ENCODE measurements around the gene DGKD. TPM values are rescaled to one million over a fixed set of nuclear protein-coding genes. Genes with fewer than 3 reads are reported as not detected.

DGKD gene
- total RNA-seq, 4 donors from 2014 or later = 7.0 to 55.4 (median 10.9) TPM

DNA sequence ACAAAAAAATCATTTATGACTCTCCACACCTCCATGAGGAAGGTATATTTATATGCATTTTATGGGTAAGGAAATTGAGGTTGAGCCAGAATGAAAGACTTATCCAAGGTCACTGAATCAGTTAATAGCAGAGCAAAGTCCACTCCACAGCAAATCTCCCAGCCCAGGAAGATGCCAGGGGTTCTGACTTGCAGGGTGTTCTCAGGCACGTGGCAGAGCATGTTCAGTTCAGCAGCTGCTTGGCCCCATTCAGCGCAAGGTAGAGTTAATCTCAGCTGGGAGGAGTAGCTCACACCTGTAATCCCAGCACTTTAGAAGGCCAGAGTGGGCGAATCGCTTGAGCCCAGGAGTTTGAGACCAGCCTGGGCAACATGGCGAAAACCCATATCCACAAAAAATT lies 17.8 kb upstream of the DGKD start:
- WGBS = 86% methylated on average over 5 of the region's 5 CpGs

GRCh38 chr2:233338046-233338445 lies 16.2 kb upstream of the DGKD start:
- Histone ChIP-seq H3K4me3 (no peak overlapping the region), H3K9me3 (no peaks in the 10 kb centered on the region), H3K27ac (no peak overlapping the region), H3K4me1 (no peaks in the 10 kb centered on the region), H3K27me3 (peaks cover 4% of the 10 kb centered on the region), H3K36me3 (no peaks in the 10 kb centered on the region)
- WGBS = 89% methylated on average over 5 of the region's 5 CpGs
- TF ChIP-seq POLR2AphosphoS5 (IDR thresholded peaks at IDR 0.05) = no peak
- no peak for TF ChIP-seq POLR2A (IDR thresholded peaks at IDR 0.05)
- TF ChIP-seq, protein P1, sequence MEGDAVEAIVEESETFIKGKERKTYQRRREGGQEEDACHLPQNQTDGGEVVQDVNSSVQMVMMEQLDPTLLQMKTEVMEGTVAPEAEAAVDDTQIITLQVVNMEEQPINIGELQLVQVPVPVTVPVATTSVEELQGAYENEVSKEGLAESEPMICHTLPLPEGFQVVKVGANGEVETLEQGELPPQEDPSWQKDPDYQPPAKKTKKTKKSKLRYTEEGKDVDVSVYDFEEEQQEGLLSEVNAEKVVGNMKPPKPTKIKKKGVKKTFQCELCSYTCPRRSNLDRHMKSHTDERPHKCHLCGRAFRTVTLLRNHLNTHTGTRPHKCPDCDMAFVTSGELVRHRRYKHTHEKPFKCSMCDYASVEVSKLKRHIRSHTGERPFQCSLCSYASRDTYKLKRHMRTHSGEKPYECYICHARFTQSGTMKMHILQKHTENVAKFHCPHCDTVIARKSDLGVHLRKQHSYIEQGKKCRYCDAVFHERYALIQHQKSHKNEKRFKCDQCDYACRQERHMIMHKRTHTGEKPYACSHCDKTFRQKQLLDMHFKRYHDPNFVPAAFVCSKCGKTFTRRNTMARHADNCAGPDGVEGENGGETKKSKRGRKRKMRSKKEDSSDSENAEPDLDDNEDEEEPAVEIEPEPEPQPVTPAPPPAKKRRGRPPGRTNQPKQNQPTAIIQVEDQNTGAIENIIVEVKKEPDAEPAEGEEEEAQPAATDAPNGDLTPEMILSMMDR (IDR thresholded peaks at IDR 0.05) = no peak
- TF ChIP-seq EP300 (IDR thresholded peaks at IDR 0.05) = no peak
- DNase-seq (ENCODE audit: low spot score in 2 of 2) = no peak

More for the DNA sequence above, 17.8 kb upstream of the DGKD start:
- Histone ChIP-seq H3K27ac (no peak overlapping the region), H3K9me3 (no peaks in the 10 kb centered on the region), H3K36me3 (no peaks in the 10 kb centered on the region), H3K4me3 (no peak overlapping the region), H3K27me3 (peaks cover 4% of the 10 kb centered on the region), H3K4me1 (no peaks in the 10 kb centered on the region)
- TF ChIP-seq POLR2AphosphoS5 (IDR thresholded peaks at IDR 0.05) (no peak), EP300 (IDR thresholded peaks at IDR 0.05) (no peak)
- TF ChIP-seq, protein P1 (IDR thresholded peaks at IDR 0.05) = no peak
- no peak for DNase-seq (ENCODE audit: low spot score in 2 of 2)

DNA sequence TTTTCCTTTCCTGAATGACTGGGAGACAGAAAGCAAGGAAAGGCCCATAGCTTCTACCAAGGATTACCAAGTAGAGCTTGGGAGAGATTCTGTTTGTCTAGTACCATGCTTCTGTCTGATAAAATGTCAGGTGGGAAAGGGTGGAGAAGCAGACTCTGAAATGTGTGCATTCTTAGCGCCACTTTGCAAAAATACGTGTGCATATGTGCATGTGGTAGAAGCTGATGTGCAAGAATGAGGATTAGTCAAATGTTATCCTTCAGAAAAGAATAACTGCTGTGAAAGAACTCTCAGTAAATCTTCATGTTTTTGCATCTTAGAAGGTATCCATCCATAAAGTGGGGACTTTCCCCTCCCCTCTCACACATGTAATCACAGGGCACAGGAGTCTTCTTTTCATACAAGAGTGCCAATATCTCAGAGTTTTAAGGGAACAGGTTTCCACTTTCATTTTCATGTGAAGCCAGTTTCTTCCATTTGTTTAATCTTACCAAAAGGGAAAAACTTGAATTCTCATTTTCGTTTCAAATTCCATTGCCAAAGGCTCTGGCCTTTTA lies 15.4 kb upstream of the DGKD start:
- 73% methylated on average over 3 of the region's 3 CpGs for WGBS
- no peaks in the 10 kb centered on the region for H3K9me3 ChIP-seq
- no peaks in the 10 kb centered on the region for H3K36me3 ChIP-seq
- H3K27me3 ChIP-seq = peaks cover 4% of the 10 kb centered on the region
- H3K4me1 ChIP-seq = no peaks in the 10 kb centered on the region
- TF ChIP-seq EP300 (IDR thresholded peaks at IDR 0.05) (no peak), POLR2A (IDR thresholded peaks at IDR 0.05) (no peak), POLR2AphosphoS5 (IDR thresholded peaks at IDR 0.05) (no peak)
- TF ChIP-seq, protein P1 (IDR thresholded peaks at IDR 0.05) = no peak
- no peak overlapping the region for H3K4me3 ChIP-seq
- H3K27ac ChIP-seq = no peak overlapping the region
- DNase-seq (ENCODE audit: low spot score in 2 of 2) = no peak

DNA sequence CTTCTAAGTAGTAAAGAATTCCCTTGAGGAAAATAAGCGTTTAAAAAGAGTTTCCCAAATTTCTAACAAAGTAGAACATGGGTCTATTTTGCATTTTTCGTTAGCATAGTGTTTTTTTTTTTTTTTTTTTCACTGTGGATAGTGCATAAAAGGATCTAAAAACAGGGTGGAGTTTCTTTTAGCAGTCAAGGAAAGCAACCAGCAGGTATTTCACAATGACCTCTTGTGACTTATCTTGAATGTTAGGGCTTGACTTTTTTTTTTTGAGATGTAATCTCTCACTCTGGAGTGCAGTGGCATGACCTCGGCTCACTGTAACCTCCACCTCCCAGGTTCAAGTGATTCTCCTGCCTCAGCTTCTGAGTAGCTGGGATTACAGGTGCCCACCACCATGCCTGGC lies 14.9 kb upstream of the DGKD start:
- WGBS = 54% methylated on average over 3 of the region's 3 CpGs
- H3K27ac ChIP-seq = no peak overlapping the region

GRCh38 chr2:233341296-233341695 lies 13.0 kb upstream of the DGKD start:
- no peaks in the 10 kb centered on the region for H3K9me3 ChIP-seq
- WGBS = 98% methylated on average over 3 of the region's 3 CpGs
- H3K4me3 ChIP-seq = no peak overlapping the region
- H3K27me3 ChIP-seq = peaks cover 4% of the 10 kb centered on the region
- H3K27ac ChIP-seq = no peak overlapping the region
- no peaks in the 10 kb centered on the region for H3K4me1 ChIP-seq
- no peak for TF ChIP-seq POLR2AphosphoS5 (IDR thresholded peaks at IDR 0.05)
- TF ChIP-seq EP300 (IDR thresholded peaks at IDR 0.05) = no peak
- TF ChIP-seq, protein P1 (IDR thresholded peaks at IDR 0.05) = no peak
- no peak for TF ChIP-seq POLR2A (IDR thresholded peaks at IDR 0.05)
- H3K36me3 ChIP-seq = no peaks in the 10 kb centered on the region
- DNase-seq (ENCODE audit: low spot score in 2 of 2) = no peak

More for the DNA sequence above, 14.9 kb upstream of the DGKD start:
- Histone ChIP-seq H3K27me3 (peaks cover 4% of the 10 kb centered on the region), H3K4me1 (no peaks in the 10 kb centered on the region), H3K9me3 (no peaks in the 10 kb centered on the region), H3K4me3 (no peak overlapping the region), H3K36me3 (no peaks in the 10 kb centered on the region)
- no peak for DNase-seq (ENCODE audit: low spot score in 2 of 2)
- TF ChIP-seq POLR2AphosphoS5 (IDR thresholded peaks at IDR 0.05) (no peak), EP300 (IDR thresholded peaks at IDR 0.05) (no peak), POLR2A (IDR thresholded peaks at IDR 0.05) (no peak)
- TF ChIP-seq, protein P1 (IDR thresholded peaks at IDR 0.05) = no peak

Data from suprapubic skin (tissue), 4 donors.